Heart left ventricle (tissue), 16 donors: Measurements from ENCODE around the gene RHOT1. TPM values are rescaled to one million over a fixed set of nuclear protein-coding genes. Genes with fewer than 3 reads are reported as not detected.

Experiments used
- ATAC-seq, 4 donors: fragments of 200-7000 bp; cut with Tn5 transposase; one replicate each; pipeline ENCODE4 v1.9.1; 2020 to 2022; ENCODE audit warnings: moderate library complexity in 4 of 4, mild to moderate bottlenecking in 3 of 4, moderate number of reproducible peaks in 1 of 4
- DNase-seq, 5 donors: peaks; one replicate each; pipeline ENCODE4 v3.0.0-alpha.2; 2020
- H3K27ac ChIP-seq, 12 donors: fragments of 200-600 bp; sonication (generic) in 4 of 12; one replicate each; pipeline versions ENCODE4 v1.5.0 to v1.8.0; 2016 to 2022; ENCODE audit warnings: mild to moderate bottlenecking in 2 of 12
- H3K27me3 ChIP-seq, 9 donors: fragments of 200-600 bp; sonication (generic) in 2 of 9; one replicate each; pipeline versions ENCODE4 v1.5.1 to v1.8.0; 2016 to 2022; ENCODE audit warnings: mild to moderate bottlenecking in 3 of 9
- H3K36me3 ChIP-seq, 9 donors: fragments of 200-600 bp; sonication (generic) in 2 of 9; one replicate each; pipeline versions ENCODE4 v1.5.0 to v1.8.0; 2018 to 2022; ENCODE audit warnings: mild to moderate bottlenecking in 2 of 9
- H3K4me1 ChIP-seq, 12 donors: fragments of 200-600 bp; sonication (generic) in 4 of 12; one replicate each; pipeline versions ENCODE4 v1.5.0 to v1.8.0; 2016 to 2022; ENCODE audit warnings: mild to moderate bottlenecking in 3 of 12
- H3K4me3 ChIP-seq, 12 donors: fragments of 200-600 bp; sonication (generic) in 4 of 12; one replicate each; pipeline versions ENCODE4 v1.5.0 to v1.8.0; 2017 to 2022; ENCODE audit warnings: mild to moderate bottlenecking in 9 of 12, moderate library complexity in 4 of 12
- H3K9me3 ChIP-seq, 12 donors: fragments of 200-600 bp; sonication (generic) in 4 of 12; one replicate each; pipeline versions ENCODE4 v1.5.0 to v1.8.0; 2016 to 2022; ENCODE audit warnings: mild to moderate bottlenecking in 1 of 12
- CTCF ChIP-seq, 12 donors: fragments of 200-600 bp; sonication (generic) in 4 of 12; IDR thresholded peaks; one replicate each; pipeline versions ENCODE4 v1.5.0 to v1.8.0; 2018 to 2022; ENCODE audit warnings: antibody characterized with exemption in 12 of 12, mild to moderate bottlenecking in 5 of 12
- POLR2A ChIP-seq, 2 donors: fragments of 450-650 bp; IDR thresholded peaks; one replicate each; pipeline ENCODE4 v1.6.1; 2017; ENCODE audit warnings: antibody characterized with exemption in 2 of 2, mild to moderate bottlenecking in 2 of 2, moderate library complexity in 2 of 2
- WGBS, 4 donors: extraction: QIAGEN DNeasy Blood & Tissue Kit in 2 of 4; methylation state at CpG; one replicate each; pipeline versions ENCODE4 v1.1.5 to v1.1.7; 2013 to 2018; 5-methylcytosine and 5-hydroxymethylcytosine counted together
- intact Hi-C, 10 donors: fragments of 100-400 bp; cut with DNase I; formaldehyde crosslinking; loops; one replicate each; pipeline versions ENCODE4 v1.11.1 to v1.14.2; 2022
- polyA plus RNA-seq, 2 donors: library from polyadenylated mRNA; stranded (reverse); fragments of 200-250 nt; gene quantifications; one replicate each; pipeline ENCODE4 v1.2.3, GENCODE V29; 2013
- total RNA-seq, 9 donors: library from RNA; depleted of rRNA in 2 of 9; stranded (reverse); fragments of >200 nt in 2 of 9; fragmentation: NEBNext Ultra II Directional in 3 of 9; extraction: Animal tissue kit (Norgen Biotek cat#: 25700) in 3 of 9; gene quantifications; one replicate each; pipeline versions ENCODE4 v1.1.0 to v1.2.4, GENCODE V29; 2016 to 2023
- donor health status: ischemic (EF 13 %, LVEDD 7.1; RV severe dilation, severe dysfunction).
- donor health status: healthy with polysubstance abuse.
- donor health status: DM: no; HTN: yes; CAD: no.
- donor health status: DM: no; HTN: no; CAD: no.
- donor health status: ischemic (EF 25% LVEDD 6.9; RV normal size, moderate dysfunction).
- donor health status: ischemic (EF 25% LVEDD 5.7; RV mildly dilated, moderate dysfunction).
- donor health status: healthy.
- donor health status: DM: yes; HTN: yes; CAD: no.
- donor health status: ischemic (EF 35%, LVEDD 5.7; RV mildly dilated, moderate dysfunction).
- donor health status: nonischemic (EF 11% LVEDD 7.7; RV severe dilation, severe dysfunction).
- donor health status: DM: yes; HTN: yes; CAD: no.
- donor health status: PGD.
- donor health status: ischemic (EF 29% LVEDD 5.4; RV normal size, mild dysfunction).
- donor health status: nonischemic (EF 23%, LVEDD 6.1; RV moderate dilation, normal function).

Gene RHOT1
- total and polyA plus RNA-seq, 11 donors = 41.5 to 76.8 (median 53.5) TPM

DNA sequence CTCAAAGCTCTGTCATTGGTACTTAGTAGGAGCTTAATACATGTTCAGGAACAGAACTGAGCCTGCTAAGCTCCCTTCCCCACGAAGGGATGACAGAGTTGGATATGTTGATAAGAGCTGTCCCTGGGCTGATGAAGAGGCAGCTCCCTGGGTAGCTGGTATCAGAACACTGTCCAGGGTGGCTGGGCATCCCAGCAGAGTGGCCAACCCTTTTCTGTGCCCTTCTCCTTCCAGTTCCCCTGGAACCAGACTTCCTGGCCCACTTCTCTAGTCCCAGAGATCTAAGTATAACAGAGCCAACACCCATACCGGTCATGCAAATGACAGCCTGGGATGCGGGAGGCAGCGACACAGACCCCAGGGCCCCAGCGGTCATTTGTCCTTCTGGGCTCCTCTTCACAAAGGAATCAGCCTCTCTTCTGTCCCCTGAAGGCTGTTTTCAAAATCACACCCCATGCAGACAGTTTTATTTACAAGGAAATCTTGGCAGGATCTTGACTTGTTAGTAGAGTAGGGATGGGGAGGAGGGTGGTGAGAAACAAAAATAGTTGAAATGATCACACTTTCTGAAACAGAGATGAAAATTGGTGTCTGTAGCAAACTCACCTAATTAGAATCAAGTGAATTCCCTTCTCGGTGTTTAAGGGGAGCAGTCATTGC is 122.0 kb downstream of the RHOT1 start:
- no peaks in the 10 kb centered on the region for H3K9me3 ChIP-seq
- WGBS, 4 donors = 32 to 37% (median 34%) methylated on average over 6 of the region's 6 CpGs
- H3K27me3 ChIP-seq = peaks cover 0 to 67% (median 24%) of the 10 kb centered on the region in 9 donors
- ATAC-seq = no peak
- H3K4me3 ChIP-seq = no peak overlapping the region
- no peak for DNase-seq
- H3K36me3 ChIP-seq = no peaks in the 10 kb centered on the region
- peaks cover 0 to 34% (median 16%) of the 10 kb centered on the region in 12 donors for H3K4me1 ChIP-seq
- peak overlapping the region in 1 of 12 donors; percentile 51 for H3K27ac ChIP-seq
- intact Hi-C loops = loop anchor here in 1 of 10 donors (10.0 kb wide), 1 partner anchor 59 kb away; no protein-coding TSS in a partner anchor
- TF ChIP-seq CTCF (IDR thresholded peaks at IDR 0.05) (no peak), POLR2A (IDR thresholded peaks at IDR 0.05) (no peak)

- peaks cover 0 to 69% (median 24%) of the 10 kb centered on the region in 9 donors for H3K27me3 ChIP-seq
- intact Hi-C loops = loop anchor here in 1 of 10 donors (10.0 kb wide), 1 partner anchor 60 kb away; no protein-coding TSS in a partner anchor
- H3K4me3 ChIP-seq = peak overlapping the region in 7 of 12 donors; percentile 39 to 81 (median 70)
Measured at GRCh38 chr17:32264823-32265191, 122.5 kb downstream of the RHOT1 start.

GRCh38 chr17:32265192-32265923 is 123.1 kb downstream of the RHOT1 start, which contains the start of gene RHBDL3:
TSS of gene RHBDL3 (plus strand) at chr17:32265832. CDS start at chr17:32266190, 358 bp downstream.
- no peaks in the 10 kb centered on the region for H3K36me3 ChIP-seq
- peak in 2 of 5 donors; percentile 50 to 57 for DNase-seq
- peak within 1 kb of the TSS; percentile 54 to 81 (median 62) for H3K4me3 ChIP-seq
- peak in 3 of 4 donors; percentile 18 to 46 (median 25) for ATAC-seq
- peaks cover 0 to 38% (median 16%) of the 10 kb centered on the region in 12 donors for H3K4me1 ChIP-seq
- TF ChIP-seq POLR2A (IDR thresholded peaks at IDR 0.05) = no peak
- TF ChIP-seq CTCF (IDR thresholded peaks at IDR 0.05) = no peak
- peaks cover 0 to 74% (median 24%) of the 10 kb centered on the region in 9 donors for H3K27me3 ChIP-seq
- 2 to 6% (median 4%) methylated on average over 13 to 68 of the region's 68 CpGs for WGBS, 4 donors
- H3K27ac ChIP-seq = peak within 1 kb of the TSS in 2 of 12 donors; percentile 34 to 51
- H3K9me3 ChIP-seq = no peaks in the 10 kb centered on the region
- intact Hi-C loops = loop anchor here in 1 of 10 donors (10.0 kb wide), 1 partner anchor 61 kb away; no protein-coding TSS in a partner anchor

More at GRCh38 chr17:32264823-32265191, 122.5 kb downstream of the RHOT1 start:
- Histone ChIP-seq H3K9me3 (no peaks in the 10 kb centered on the region), H3K4me1 (peaks cover 0 to 38% (median 16%) of the 10 kb centered on the region in 12 donors), H3K27ac (peak overlapping the region in 2 of 12 donors; percentile 34 to 51), H3K36me3 (no peaks in the 10 kb centered on the region)
- TF ChIP-seq POLR2A (IDR thresholded peaks at IDR 0.05) = no peak
- TF ChIP-seq CTCF (IDR thresholded peaks at IDR 0.05) = no peak
- no peak for DNase-seq
- 19 to 22% (median 21%) methylated on average over 8 of the region's 8 CpGs for WGBS, 4 donors
- no peak for ATAC-seq

GRCh38 chr17:32266051-32266388 is 123.7 kb downstream of the RHOT1 start:
- H3K27ac ChIP-seq = no peak overlapping the region
- H3K4me3 ChIP-seq = peak overlapping the region; percentile 54 to 81 (median 62)
- ATAC-seq (no peak), DNase-seq (no peak)
- 0 to 1% (median 0%) methylated on average over 1 to 55 of the region's 55 CpGs for WGBS, 4 donors
- H3K27me3 ChIP-seq = peaks cover 0 to 78% (median 24%) of the 10 kb centered on the region in 9 donors
- H3K9me3 ChIP-seq = no peaks in the 10 kb centered on the region
- H3K36me3 ChIP-seq = no peaks in the 10 kb centered on the region
- intact Hi-C loops = loop anchor here in 1 of 10 donors (10.0 kb wide), 1 partner anchor 61 kb away; no protein-coding TSS in a partner anchor
- TF ChIP-seq POLR2A (IDR thresholded peaks at IDR 0.05) (no peak), CTCF (IDR thresholded peaks at IDR 0.05) (no peak)
- peaks cover 0 to 38% (median 16%) of the 10 kb centered on the region in 12 donors for H3K4me1 ChIP-seq
